ELF-1 (cell line): Measurements from ENCODE around the gene WDR88.
A peak's percentile ranks its signal among the peaks of the same experiment; 100 is the strongest.
"Not testable (repeated sequence)": the region's sequence is repeated elsewhere in the genome, so short reads cannot be mapped to it uniquely, and the experiment has no call there.

ENCODE experiments used
- DNase-seq: peaks from one replicate; pipeline ENCODE4 v3.0.0-alpha.2; 2016; ENCODE audit warnings: low read depth, low spot score

Gene WDR88

DNA sequence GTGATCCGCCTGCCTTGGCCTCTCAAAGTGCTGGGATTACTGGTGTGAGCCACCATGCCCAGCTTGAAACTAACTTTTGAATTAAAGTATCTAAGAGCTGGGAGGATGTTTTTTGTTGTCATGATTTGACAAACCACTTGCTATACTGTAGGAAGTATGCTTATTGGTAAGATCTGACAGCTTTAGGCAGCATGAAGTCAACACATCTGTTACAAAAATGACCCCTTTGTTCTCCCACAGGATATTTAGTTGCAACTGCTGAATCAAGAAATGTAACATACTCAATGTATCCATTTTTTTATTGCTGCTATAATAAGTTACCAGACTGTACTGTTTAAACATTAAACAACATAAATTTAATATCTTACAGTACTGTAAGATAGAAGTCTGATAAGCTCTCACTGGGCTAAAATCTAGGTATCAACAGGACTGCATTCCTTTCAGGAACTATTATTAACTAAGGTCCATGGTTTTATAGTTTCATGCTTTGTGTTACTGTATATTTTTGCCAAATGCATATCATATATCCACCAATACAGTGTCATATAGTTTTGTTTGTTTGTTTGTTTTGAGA is 39.4 kb downstream of the WDR88 start:
- no peak for DNase-seq

DNA sequence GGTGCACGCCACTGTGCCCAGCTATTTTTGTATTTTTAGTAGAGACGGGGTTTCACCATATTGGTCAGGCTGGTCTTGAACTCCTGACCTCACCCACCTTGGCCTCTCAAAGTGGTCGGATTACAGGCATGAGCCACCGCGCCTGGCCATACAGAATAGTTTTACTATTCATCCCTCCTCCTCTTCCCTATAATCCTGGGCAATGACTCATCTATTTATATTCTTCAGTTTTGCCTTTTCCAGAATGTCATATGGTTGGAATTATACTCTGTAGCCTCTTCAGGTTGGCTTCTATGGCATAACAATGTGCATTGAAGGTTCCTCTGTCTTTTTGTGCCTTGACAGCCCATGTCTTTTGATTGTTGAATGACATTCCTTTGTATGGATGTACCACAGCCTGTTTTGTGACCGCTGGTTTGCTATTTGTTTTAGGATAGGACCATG is 40.0 kb downstream of the WDR88 start:
- DNase-seq = no peak

GRCh38 chr19:33174186-33174585 is 42.3 kb downstream of the WDR88 start:
- DNase-seq = no peak

DNA sequence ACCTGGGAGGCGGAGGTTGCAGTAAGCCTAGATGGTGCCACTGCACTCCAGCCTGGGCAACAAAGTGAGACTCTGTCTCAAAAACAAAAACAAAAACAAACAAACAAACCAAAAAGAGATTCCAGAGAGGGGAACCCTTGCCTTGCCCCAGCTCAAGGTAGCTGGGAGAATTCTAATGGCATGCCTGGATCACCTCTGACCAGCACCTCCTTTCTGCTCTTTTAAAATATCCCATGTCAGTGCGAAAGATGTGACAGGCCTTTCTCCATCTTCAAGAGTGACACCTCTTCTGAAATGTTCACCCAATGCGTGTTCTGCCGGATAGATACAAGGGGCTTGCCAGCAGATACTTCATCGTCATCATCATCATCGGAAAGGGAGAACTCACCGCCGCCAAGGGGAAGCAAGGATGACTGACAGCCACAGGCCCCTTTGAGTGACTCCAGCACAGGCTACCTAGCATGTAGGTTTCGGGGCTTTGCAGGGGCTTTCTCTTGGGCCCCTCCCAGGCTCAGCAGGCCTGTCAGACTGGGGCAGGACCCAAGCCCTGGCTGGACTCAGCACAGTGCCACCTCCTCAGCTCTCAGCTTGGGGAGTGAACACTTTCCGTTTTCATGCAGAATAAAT is 43.4 kb downstream of the WDR88 start:
- DNase-seq = no peak

GRCh38 chr19:33175886-33176669 is 44.2 kb downstream of the WDR88 start:
- no peak for DNase-seq

GRCh38 chr19:33176670-33177416 is 44.9 kb downstream of the WDR88 start:
- peak; percentile 100 for DNase-seq

- no peak for DNase-seq
These were observed 45.6 kb downstream of the WDR88 start for GRCh38 chr19:33177417-33177979.

DNA sequence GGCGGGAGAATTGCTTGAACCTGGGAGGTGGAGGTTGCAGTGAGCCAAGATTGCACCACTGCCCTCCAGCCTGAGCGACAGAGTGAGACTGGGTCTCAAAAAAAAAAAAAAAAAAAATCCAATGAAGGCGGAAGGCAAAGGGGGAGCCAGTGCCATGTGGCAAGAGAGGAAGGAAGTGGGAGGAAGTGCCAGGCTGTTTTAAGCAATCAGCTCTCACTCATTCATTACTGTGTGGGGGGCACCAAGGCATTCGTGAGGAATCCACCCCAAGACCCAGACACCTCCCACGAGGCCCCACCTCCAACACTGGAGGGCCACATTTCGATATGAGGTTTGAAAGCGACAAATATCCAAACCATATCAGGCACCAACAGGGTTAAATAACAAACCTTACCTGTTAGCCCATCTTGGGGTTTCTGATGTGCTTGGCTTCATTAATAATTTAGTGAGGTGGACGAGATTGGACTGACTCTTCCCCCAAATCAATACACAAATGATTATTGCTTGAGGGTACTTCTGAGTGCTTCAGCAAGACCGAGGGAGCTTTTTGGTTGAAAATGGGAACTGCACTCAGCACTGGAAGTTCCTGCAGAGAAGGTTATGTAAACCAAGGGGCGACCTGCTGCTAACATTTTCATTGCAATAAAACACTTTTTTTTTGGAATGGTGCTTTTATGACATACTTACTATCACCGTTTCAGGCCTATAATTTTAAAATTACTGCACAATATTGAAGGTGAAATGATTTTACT is 54.7 kb downstream of the WDR88 start:
- no peak for DNase-seq

DNA sequence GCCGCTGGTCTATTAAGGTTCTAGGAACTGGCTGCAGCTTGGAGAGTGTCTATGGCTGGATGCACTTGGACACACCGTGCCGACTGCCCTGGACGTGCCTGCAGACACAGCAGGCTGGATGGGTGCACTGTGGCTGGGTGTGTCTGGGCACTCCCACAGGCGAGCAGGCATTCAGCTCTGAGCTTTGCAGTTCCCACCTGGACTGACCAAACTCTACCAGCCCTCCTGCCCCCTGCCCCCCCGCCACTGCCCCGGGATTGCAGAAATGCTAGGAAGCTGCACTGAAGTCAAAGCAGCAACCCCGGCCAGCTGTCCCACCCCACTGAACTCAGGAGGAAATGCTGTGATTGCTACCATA is 55.2 kb downstream of the WDR88 start:
- no peak for DNase-seq

DNA sequence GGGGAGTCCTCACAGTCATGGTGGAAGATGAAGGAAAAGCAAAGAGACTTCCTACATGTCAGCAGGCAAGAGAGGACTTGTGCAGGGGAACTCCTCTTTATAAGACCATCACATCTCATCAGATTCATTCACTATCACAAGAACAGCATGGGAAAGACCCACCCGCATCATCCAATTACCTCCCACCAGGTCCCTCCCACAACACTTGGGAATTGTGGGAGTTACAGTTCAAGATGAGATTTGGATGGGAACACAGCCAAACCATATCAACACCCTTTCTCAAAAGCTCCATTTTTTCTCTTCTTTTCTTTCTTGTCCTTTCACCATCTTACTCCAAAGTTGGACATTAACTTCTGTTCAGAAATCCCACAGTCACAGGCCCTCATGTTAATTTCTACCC is 57.5 kb downstream of the WDR88 start:
- no peak for DNase-seq

GRCh38 chr19:33191092-33191491 is 59.2 kb downstream of the WDR88 start:
- DNase-seq = not testable (repeated sequence)

DNA sequence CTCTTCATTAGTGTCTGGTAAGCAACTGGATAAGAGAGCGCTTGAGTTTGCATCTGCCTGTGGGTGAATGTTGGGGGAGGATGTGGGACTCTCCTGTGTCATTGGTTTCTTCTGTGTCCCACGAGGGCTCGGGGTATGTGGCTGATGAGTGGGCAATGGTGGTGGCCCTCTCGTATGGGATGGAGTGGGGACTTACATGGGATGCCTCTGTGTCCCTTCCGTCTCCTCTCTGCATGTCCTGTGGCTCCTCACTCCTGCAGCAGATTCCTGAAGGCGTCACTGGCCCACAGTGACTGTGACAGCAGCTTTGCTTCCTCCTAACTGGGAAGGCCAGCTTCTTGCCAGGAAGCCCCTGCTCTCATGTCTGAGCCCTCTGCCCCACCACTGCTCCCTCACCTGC is 59.6 kb downstream of the WDR88 start:
- DNase-seq = no peak

DNA sequence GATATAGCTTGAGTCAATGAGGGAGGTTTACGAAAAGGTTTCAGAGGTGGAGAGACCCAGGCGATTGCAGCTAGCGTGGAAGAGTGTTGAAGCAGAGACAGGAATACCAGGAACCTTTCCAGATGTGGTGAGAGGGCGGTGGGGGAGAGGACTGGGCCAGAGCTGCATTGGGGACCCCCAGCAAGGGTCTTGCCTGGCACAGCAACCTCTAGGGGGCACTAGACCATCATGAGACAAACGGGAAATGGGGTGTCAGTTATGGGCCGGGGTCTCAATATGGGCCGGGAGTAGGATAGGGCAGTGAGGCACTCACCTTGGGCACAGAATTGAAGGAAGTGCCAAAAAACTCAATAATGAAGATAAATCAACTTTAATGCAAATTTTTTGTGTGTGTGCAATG is 60.1 kb downstream of the WDR88 start:
- DNase-seq = no peak

DNA sequence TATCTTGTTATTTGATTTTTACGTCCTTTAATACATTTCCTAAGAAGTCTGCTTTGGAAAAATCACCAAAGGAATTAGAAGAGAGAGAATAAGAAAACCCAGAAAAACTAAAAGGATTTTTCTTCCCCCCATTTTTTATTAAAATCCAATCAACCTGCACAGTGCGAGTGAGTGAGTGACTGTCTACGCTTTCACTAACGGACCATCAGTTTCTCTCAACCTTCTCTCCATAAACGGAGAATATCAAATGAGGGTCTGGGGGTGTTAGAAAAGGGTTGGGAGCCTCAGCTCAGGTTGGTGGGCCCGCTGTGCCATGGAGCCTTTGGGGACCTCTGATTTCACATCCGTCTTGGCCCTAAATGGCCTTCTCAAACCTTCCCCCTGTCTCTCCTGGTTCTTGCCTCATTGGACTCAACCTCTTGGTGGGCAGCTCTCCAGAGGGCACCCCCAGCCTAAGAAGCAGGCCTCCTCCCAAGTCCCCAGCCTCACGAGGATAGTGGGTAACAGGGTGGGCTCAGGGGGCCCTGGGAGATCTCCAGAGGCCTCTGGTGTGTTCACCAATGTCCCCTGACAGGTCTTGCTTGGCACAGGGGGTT is 61.5 kb downstream of the WDR88 start:
- no peak for DNase-seq

GRCh38 chr19:33193865-33194362 is 62.0 kb downstream of the WDR88 start, which contains the start of gene LRP3:
TSS of gene LRP3 (plus strand) at chr19:33194330. CDS start at chr19:33194786, 456 bp downstream.
- peak; percentile 14 for DNase-seq

DNA sequence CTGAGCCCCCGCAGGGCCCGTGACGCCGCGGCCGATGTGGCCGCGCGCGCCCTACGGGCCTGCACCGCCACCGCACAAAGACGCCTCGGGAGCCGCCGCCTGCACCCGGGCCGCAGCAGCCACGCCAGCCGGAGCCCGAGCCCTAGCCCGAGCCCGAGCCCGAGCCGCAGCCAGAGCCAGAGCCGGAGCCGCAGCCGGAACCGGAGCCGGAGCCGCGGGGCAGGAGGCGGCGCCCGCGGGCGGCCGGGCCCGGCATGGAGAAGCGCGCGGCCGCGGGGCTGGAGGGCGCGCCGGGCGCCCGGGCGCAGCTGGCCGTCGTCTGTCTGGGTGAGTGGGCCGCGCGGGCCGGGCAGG is 62.6 kb downstream of the WDR88 start:
- DNase-seq = no peak

DNA sequence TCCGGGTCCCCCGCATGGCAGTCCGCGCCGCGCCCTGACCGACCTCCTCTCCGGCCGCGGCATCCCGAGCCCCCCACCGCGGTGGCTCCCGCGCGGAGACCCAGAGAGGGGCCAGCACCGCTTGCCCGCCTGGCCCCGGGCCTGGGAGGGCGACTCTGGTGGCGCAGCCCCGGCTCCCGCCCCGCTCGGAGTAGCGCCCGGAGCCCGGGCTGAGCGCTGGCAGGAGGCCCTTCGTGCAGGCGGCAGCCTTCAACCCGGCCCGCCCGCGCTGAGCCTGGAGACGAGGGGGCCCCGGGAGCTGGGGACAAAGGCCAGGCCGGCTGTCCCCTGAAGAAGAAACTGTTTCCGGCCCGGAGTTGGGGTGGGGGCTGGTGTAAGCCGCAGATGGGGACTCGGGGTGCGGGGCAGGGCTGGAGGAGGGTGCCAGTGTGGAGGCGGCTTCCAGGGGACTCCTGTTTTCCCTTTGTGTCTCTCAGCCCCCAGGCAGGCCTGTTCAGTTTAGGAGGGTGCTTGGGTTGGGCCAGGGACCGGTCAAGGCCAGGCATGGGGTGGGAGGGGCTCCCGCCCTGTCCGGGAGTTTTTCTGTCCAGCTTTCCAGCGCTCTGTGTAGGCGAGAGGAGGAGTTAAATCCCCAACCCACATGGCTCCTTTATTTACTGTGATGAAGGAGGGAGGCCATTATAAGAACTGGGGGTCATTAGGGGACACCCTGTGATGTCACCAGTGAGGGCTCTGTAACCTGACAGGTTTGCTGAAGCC is 63.2 kb downstream of the WDR88 start:
- DNase-seq = peak; percentile 11

- no peak for DNase-seq
These were observed 63.9 kb downstream of the WDR88 start for GRCh38 chr19:33195645-33196347.
